Fibroblast of lung (primary cell): ENCODE data around the gene SPTA1.

Source experiments
- CTCF ChIP-seq, 2 donors: IDR thresholded peaks in 1 of 2; conservative IDR thresholded peaks in 1 of 2; 1 replicate in 1 of 2; 2 replicates in 1 of 2; pipeline ENCODE4 v1.5.1; 2011 to 2012; ENCODE audit warnings: low read length in 2 of 2, control low read depth in 1 of 2, inconsistent platforms in 1 of 2, low read depth in 1 of 2, mild to moderate bottlenecking in 1 of 2
- EZH2 ChIP-seq: IDR thresholded peaks from 2 replicates; pipeline ENCODE4 v1.5.1; 2012; ENCODE audit warnings: low read length, control low read depth, mild to moderate bottlenecking; ENCODE audit errors: missing control alignments

GRCh38 chr1:158716335-158716734 is 29.8 kb upstream of the SPTA1 start:
- TF ChIP-seq CTCF (conservative IDR thresholded peaks at IDR 0.05 in 1 of 2, IDR thresholded peaks at IDR 0.05 in 1 of 2; ENCODE audit: low read depth in 1 of 2, low read length in 2 of 2) (no peak), EZH2 (no peak)
